Thyroid gland (tissue), 4 donors: Measurements from ENCODE around the gene TNFRSF25.

Source experiments
- POLR2A ChIP-seq, 2 donors: fragments of 450-650 bp; IDR thresholded peaks; one replicate each; pipeline ENCODE4 v1.6.1; 2017; ENCODE audit warnings: antibody characterized with exemption in 2 of 2, mild to moderate bottlenecking in 2 of 2, moderate library complexity in 1 of 2
- TF ChIP-seq, protein P1 (sequence below), 6 experiments: fragments of 200-600 bp in 3 of 6; fragments of 450-650 bp in 3 of 6; sonication (generic) in 3 of 6; IDR thresholded peaks; one replicate each; pipeline ENCODE4 v1.5.1; 2016 to 2019; ENCODE audit warnings: antibody characterized with exemption in 6 of 6, mild to moderate bottlenecking in 2 of 6, inconsistent platforms in 1 of 6, moderate library complexity in 1 of 6

DNA sequence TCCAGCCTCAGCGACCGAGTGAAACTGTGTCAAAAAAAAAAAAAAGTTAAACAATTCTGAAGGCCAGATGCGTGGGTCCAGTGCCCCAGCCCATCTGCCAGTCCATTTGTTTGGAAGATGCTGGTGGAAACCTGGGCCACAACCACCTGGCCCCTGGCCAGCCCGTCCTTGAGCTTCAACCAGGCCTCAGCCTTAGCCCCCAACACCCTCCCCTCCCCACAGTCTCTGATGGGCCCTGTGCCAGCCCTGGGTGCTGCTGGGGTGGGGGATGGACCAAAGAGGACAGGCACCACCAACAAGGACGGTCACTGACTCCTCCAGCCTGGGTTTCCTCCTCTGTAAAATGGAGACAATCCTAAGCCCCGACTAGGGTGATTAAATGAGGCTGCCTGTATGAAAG lies 45.1 kb upstream of the TNFRSF25 start:
- TF ChIP-seq, protein P1, sequence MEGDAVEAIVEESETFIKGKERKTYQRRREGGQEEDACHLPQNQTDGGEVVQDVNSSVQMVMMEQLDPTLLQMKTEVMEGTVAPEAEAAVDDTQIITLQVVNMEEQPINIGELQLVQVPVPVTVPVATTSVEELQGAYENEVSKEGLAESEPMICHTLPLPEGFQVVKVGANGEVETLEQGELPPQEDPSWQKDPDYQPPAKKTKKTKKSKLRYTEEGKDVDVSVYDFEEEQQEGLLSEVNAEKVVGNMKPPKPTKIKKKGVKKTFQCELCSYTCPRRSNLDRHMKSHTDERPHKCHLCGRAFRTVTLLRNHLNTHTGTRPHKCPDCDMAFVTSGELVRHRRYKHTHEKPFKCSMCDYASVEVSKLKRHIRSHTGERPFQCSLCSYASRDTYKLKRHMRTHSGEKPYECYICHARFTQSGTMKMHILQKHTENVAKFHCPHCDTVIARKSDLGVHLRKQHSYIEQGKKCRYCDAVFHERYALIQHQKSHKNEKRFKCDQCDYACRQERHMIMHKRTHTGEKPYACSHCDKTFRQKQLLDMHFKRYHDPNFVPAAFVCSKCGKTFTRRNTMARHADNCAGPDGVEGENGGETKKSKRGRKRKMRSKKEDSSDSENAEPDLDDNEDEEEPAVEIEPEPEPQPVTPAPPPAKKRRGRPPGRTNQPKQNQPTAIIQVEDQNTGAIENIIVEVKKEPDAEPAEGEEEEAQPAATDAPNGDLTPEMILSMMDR (IDR thresholded peaks at IDR 0.05): no peak
- TF ChIP-seq POLR2A (IDR thresholded peaks at IDR 0.05): no peak
